Fibroblast of mammary gland (primary cell): ENCODE results near the gene ZNF506.
"Not testable (repeated sequence)": the region's sequence is repeated elsewhere in the genome, so short reads cannot be mapped to it uniquely, and the experiment has no call there.

ENCODE experiments used
- DNase-seq: peaks from one replicate; pipeline ENCODE4 v3.0.0-alpha.2; 2010; ENCODE audit warnings: low read depth
- H3K4me3 ChIP-seq: 2 replicates; pipeline ENCODE4 v1.5.1; 2011; ENCODE audit warnings: low read depth, mild to moderate bottlenecking, low read length, moderate library complexity; ENCODE audit not compliant: control insufficient read depth
- TF ChIP-seq, protein P1 (sequence below): conservative IDR thresholded peaks from 2 replicates; pipeline ENCODE4 v1.5.1; 2011; ENCODE audit warnings: low read depth, low read length, inconsistent platforms; ENCODE audit not compliant: control insufficient read depth, insufficient read depth

The ZNF506 gene

DNA sequence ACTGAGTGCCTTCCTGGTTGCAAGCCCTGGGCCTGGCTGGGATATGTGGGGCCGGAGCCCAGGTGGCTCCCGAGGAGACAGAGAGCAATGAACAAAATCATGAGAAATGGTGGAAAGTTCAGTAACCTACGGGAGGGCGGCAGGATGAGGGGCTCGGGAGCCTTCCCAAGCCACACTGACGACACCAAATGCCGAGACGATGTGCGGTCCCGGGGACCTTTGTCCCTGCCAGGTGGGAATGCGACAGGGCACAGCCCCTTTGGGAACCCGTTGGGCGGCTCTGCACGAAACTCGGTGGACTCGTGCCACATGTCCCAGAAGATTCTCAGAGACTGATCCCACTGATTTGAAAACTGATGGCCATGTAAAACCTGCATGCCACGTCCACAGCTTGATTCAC, 76.9 kb downstream of the ZNF506 start:
- DNase-seq: no peak
- TF ChIP-seq, protein P1, sequence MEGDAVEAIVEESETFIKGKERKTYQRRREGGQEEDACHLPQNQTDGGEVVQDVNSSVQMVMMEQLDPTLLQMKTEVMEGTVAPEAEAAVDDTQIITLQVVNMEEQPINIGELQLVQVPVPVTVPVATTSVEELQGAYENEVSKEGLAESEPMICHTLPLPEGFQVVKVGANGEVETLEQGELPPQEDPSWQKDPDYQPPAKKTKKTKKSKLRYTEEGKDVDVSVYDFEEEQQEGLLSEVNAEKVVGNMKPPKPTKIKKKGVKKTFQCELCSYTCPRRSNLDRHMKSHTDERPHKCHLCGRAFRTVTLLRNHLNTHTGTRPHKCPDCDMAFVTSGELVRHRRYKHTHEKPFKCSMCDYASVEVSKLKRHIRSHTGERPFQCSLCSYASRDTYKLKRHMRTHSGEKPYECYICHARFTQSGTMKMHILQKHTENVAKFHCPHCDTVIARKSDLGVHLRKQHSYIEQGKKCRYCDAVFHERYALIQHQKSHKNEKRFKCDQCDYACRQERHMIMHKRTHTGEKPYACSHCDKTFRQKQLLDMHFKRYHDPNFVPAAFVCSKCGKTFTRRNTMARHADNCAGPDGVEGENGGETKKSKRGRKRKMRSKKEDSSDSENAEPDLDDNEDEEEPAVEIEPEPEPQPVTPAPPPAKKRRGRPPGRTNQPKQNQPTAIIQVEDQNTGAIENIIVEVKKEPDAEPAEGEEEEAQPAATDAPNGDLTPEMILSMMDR: no peak
- no peak overlapping the region for H3K4me3 ChIP-seq

DNA sequence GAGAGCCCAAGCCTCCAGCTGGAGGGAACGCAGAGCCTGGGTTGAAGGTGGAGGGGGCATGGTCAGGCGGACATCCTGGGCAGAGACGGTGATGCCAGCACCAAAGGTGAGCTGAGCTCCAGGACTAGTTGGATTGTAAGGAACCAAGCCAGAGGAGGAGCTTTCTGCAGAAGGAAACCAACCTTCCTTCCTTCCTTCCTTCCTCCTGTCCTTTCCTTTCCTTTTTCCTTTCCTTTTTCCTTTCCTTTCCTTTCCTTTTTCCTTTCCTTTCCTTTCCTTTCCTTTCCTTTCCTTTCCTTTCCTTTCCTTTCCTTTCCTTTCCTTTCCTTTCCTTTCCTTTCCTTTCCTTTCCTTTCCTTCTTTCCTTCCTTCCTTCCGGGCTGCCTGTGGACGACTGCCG, 77.6 kb downstream of the ZNF506 start:
- DNase-seq, H3K4me3 ChIP-seq: not testable (repeated sequence)

DNA sequence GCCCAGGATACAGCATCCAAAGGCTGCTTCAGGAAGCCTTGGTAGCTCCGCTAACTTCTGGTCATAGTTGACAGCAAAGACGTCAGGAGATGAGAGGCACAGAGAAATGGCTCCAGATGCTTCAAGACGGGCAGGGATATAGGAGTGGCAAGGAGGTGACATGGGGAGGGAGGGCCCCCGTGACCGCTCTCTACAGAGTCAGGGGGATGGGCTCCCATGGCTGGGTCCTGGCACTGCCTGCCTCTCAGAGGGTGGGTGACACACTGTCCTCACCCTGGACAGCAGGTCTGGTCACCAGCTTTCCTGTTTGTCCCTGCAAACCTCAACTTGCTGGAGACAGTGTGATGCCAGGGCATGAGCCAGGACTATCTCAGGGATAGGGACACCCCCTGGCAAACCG, 78.4 kb downstream of the ZNF506 start:
- H3K4me3 ChIP-seq: no peak overlapping the region
- DNase-seq: no peak
- TF ChIP-seq, protein P1: no peak

DNA sequence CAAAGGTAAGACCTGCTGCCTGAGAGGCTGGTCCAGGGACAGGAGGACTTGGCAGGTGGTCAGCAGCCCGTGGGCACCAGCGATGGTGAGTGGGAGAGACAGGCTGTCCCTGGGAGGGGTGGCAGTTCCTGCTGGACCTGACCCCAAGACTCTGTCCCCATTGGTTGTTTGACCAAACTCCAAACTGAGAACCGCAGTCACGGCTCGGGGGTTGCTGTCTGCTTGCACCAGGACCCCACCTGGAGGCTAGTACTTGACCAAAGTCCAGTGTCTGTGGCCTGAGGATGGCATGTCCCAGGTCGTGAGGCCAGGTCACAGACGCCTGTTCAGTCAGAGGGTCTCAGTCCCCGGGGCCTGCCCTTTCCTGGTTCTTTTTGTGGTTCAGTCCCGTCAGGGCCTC, 78.8 kb downstream of the ZNF506 start:
- H3K4me3 ChIP-seq: no peak overlapping the region
- TF ChIP-seq, protein P1: no peak
- DNase-seq: no peak
